EH (cell line): Measurements from ENCODE around the gene HYKK.
"Not testable (repeated sequence)": the region's sequence is repeated elsewhere in the genome, so short reads cannot be mapped to it uniquely, and the experiment has no call there.

ENCODE experiments used
- DNase-seq: peaks from one replicate; pipeline ENCODE4 v3.0.0-alpha.2; 2015; ENCODE audit warnings: low read depth

HYKK gene

GRCh38 chr15:78540141-78540870 lies 32.9 kb downstream of the HYKK start, which contains the start of gene PSMA4:
PSMA4 (plus strand) TSS chr15:78540444; CDS start chr15:78541928, 1,484 bp downstream.
- peak; percentile 86 for DNase-seq

- peak; percentile 28 for DNase-seq
Measured at GRCh38 chr15:78540871-78541743, 33.7 kb downstream of the HYKK start.

GRCh38 chr15:78541744-78542034 lies 34.3 kb downstream of the HYKK start:
- DNase-seq: no peak

- DNase-seq: no peak
Measured at GRCh38 chr15:78542647-78543046, 35.3 kb downstream of the HYKK start.

GRCh38 chr15:78550194-78550593 lies 42.8 kb downstream of the HYKK start:
- no peak for DNase-seq

GRCh38 chr15:78550815-78551214 lies 43.4 kb downstream of the HYKK start:
- no peak for DNase-seq

GRCh38 chr15:78551902-78552301 lies 44.5 kb downstream of the HYKK start:
- DNase-seq: no peak

GRCh38 chr15:78552597-78552996 lies 45.2 kb downstream of the HYKK start:
- DNase-seq: no peak

GRCh38 chr15:78560201-78560600 lies 52.8 kb downstream of the HYKK start:
- not testable (repeated sequence) for DNase-seq

- DNase-seq: no peak
Measured at GRCh38 chr15:78561490-78561889, 54.1 kb downstream of the HYKK start.

- DNase-seq: no peak
Measured at GRCh38 chr15:78563092-78563491, 55.7 kb downstream of the HYKK start.

GRCh38 chr15:78564743-78565096 lies 57.3 kb downstream of the HYKK start:
- DNase-seq: no peak

- DNase-seq: peak; percentile 84
Measured at GRCh38 chr15:78565097-78565950, 57.9 kb downstream of the HYKK start, which contains the start of gene CHRNA5. CHRNA5 (plus strand) TSS chr15:78565520; CDS start chr15:78565720, 200 bp downstream.

GRCh38 chr15:78565951-78566774 lies 58.8 kb downstream of the HYKK start:
- DNase-seq: peak; percentile 39

GRCh38 chr15:78567531-78567930 lies 60.2 kb downstream of the HYKK start:
- DNase-seq: no peak

- peak; percentile 3 for DNase-seq
Measured at GRCh38 chr15:78570710-78571109, 63.3 kb downstream of the HYKK start.

GRCh38 chr15:78571382-78571781 lies 64.0 kb downstream of the HYKK start:
- DNase-seq: no peak

GRCh38 chr15:78573416-78573815 lies 66.0 kb downstream of the HYKK start:
- no peak for DNase-seq

- no peak for DNase-seq
Measured at GRCh38 chr15:78574944-78575343, 67.6 kb downstream of the HYKK start.
